K562 (cell line): ENCODE data around the gene KCTD1. TPM values are rescaled to one million over a fixed set of nuclear protein-coding genes. Genes with fewer than 3 reads are reported as not detected.

Experiments used
- ATAC-seq: fragments of 200-7000 bp; cut with Tn5 transposase; 3 replicates; pipeline ENCODE4 v1.9.1; 2020; ENCODE audit warnings: moderate library complexity
- BruUV-seq: library from RNA; stranded (reverse); fragments of 400-500 nt; replicated peaks from 2 replicates; lab custom pipeline; 2021; lab: Mats Ljungman, UMichigan
- CTCF ChIA-PET: fragments of 300-600 bp; formaldehyde crosslinking; extraction: SDS; loops from one replicate; lab custom pipeline; 2021; ENCODE audit warnings: low intra/inter-chr PET ratio; lab: Yijun Ruan, JAX
- POLR2A ChIA-PET: fragments of 300-600, 350-650 bp; sonication (Branson Sonifier 250); formaldehyde crosslinking; extraction: SDS; loops from one replicate; lab custom pipeline; 2021; ENCODE audit warnings: antibody characterized with exemption, inconsistent platforms; lab: Yijun Ruan, JAX
- DNase-seq, 4 experiments: peaks; one replicate each; pipeline versions ENCODE4 v3.0.0 to v3.0.0-alpha.2; 2011 to 2018; ENCODE audit warnings: low spot score in 3 of 4, mixed read lengths in 3 of 4; ENCODE audit errors: extremely low read depth in 1 of 4
- FAIRE-seq: peaks from 2 replicates; lab custom pipeline; 2011; peaks lifted over from hg19 to GRCh38; lab: Jason Lieb, UNC
- H2AFZ ChIP-seq: 2 replicates; pipeline ENCODE4 v1.6.0; 2011; ENCODE audit warnings: low read depth, low read length, control low read depth, inconsistent platforms
- H3K27ac ChIP-seq: fragments of 200-600 bp; 3 replicates; pipeline ENCODE4 v1.8.0; 2011; ENCODE audit warnings: low read depth, mild to moderate bottlenecking, control low read depth, inconsistent platforms, low read length, moderate library complexity, mixed read lengths; ENCODE audit errors: extremely low read depth
- H3K27me3 ChIP-seq, 2 experiments: fragments of 300-600 bp in 1 of 2; 2 replicates in 1 of 2; 3 replicates in 1 of 2; pipeline versions ENCODE4 v1.6.0 to v1.8.0; 2011; ENCODE audit warnings: inconsistent platforms in 2 of 2, low read length in 2 of 2, mild to moderate bottlenecking in 1 of 2, mixed read lengths in 1 of 2, moderate library complexity in 1 of 2; ENCODE audit not compliant: control insufficient read depth in 2 of 2, insufficient read depth in 2 of 2
- H3K36me3 ChIP-seq: fragments of 300-600 bp; 3 replicates; pipeline ENCODE4 v1.8.0; 2011; ENCODE audit warnings: mild to moderate bottlenecking, low read length, inconsistent platforms; ENCODE audit not compliant: control insufficient read depth, insufficient read depth
- H3K4me1 ChIP-seq, 2 experiments: fragments of 200-600 bp in 1 of 2; replicated peaks in 1 of 2; 2 replicates in 1 of 2; 3 replicates in 1 of 2; pipeline versions ENCODE4 v1.5.1 to v1.8.0; 2011; ENCODE audit warnings: inconsistent platforms in 2 of 2, low read length in 2 of 2, mild to moderate bottlenecking in 1 of 2, mixed read lengths in 1 of 2, moderate library complexity in 1 of 2; ENCODE audit not compliant: control insufficient read depth in 2 of 2, insufficient read depth in 2 of 2
- H3K4me2 ChIP-seq: 2 replicates; pipeline ENCODE4 v1.6.1; 2011; ENCODE audit warnings: low read length, control low read depth, inconsistent platforms, mixed read lengths; ENCODE audit not compliant: insufficient read depth
- H3K4me3 ChIP-seq: fragments of 200-600 bp; sonication (generic), shearing (Covaris generic); 2 replicates; pipeline ENCODE4 v1.5.1; 2016; ENCODE audit warnings: control low read depth, inconsistent platforms
- H3K79me2 ChIP-seq: fragments of 200-600 bp; 3 replicates; pipeline ENCODE4 v1.8.0; 2011; ENCODE audit warnings: low read length, inconsistent platforms; ENCODE audit not compliant: control insufficient read depth, insufficient read depth
- H3K9ac ChIP-seq, 2 experiments: 2 replicates each; pipeline versions ENCODE4 v1.6.0 to v1.6.1; 2011; ENCODE audit warnings: low read depth in 2 of 2, low read length in 2 of 2, control low read depth in 1 of 2, inconsistent platforms in 1 of 2, mild to moderate bottlenecking in 1 of 2, mixed read lengths in 1 of 2; ENCODE audit not compliant: insufficient read depth in 1 of 2
- H3K9me1 ChIP-seq: one replicate; pipeline ENCODE4 v1.6.0; 2011; ENCODE audit warnings: inconsistent platforms, mild to moderate bottlenecking, low read length, moderate library complexity; ENCODE audit not compliant: control insufficient read depth, insufficient read depth
- H3K9me3 ChIP-seq: replicated peaks from 2 replicates; pipeline ENCODE4 v1.5.1; 2011; ENCODE audit warnings: low read depth, low read length, inconsistent platforms; ENCODE audit not compliant: control insufficient read depth, insufficient read depth
- H4K20me1 ChIP-seq: replicated peaks from 2 replicates; pipeline ENCODE4 v1.6.1; 2011; ENCODE audit warnings: low read length, inconsistent platforms, mixed read lengths; ENCODE audit not compliant: control insufficient read depth, insufficient read depth
- CHD1 ChIP-seq: fragments of 200-600 bp; sonication (generic); IDR thresholded peaks from one replicate; pipeline ENCODE4 v1.6.1; 2012; ENCODE audit warnings: mild to moderate bottlenecking, moderate library complexity, low read length, inconsistent platforms
- E2F5 ChIP-seq: sonication (generic); formaldehyde crosslinking; IDR thresholded peaks from 2 replicates; pipeline ENCODE4 v1.8.0; 2022; ENCODE audit warnings: mild to moderate bottlenecking, missing genetic modification reagents
- KDM2B ChIP-seq: fragments of 250-450 bp; sonication (Bioruptor Pico); IDR thresholded peaks from 2 replicates; pipeline ENCODE4 v1.8.0; 2021; ENCODE audit warnings: mild to moderate bottlenecking, moderate library complexity
- NR1H2 ChIP-seq: sonication (generic); formaldehyde crosslinking; IDR thresholded peaks from 2 replicates; pipeline ENCODE4 v1.4.0; 2020; ENCODE audit warnings: mild to moderate bottlenecking, missing genetic modification reagents
- SIX5 ChIP-seq, 2 experiments: IDR thresholded peaks; 2 replicates each; pipeline ENCODE4 v1.6.1; 2011; ENCODE audit warnings: low read length in 2 of 2, borderline replicate concordance in 1 of 2, low read depth in 1 of 2, mild to moderate bottlenecking in 1 of 2, moderate library complexity in 1 of 2; ENCODE audit not compliant: insufficient read depth in 1 of 2
- ZNF507 ChIP-seq: conservative IDR thresholded peaks from 2 replicates; pipeline ENCODE4 v1.6.1; 2017; ENCODE audit warnings: missing genetic modification characterization, missing compliant biosample characterization
- ZNF830 ChIP-seq: fragments of 250-450 bp; sonication (Bioruptor Pico); IDR thresholded peaks from 2 replicates; pipeline ENCODE4 v1.5.0; 2021; ENCODE audit warnings: mild to moderate bottlenecking
- WGBS: fragments of 100-300 bp; shearing (Covaris generic); methylation state at CpG from one replicate; pipeline ENCODE4 v1.1.6; 2016; ENCODE audit warnings: low coverage, mixed read lengths; ENCODE audit not compliant: insufficient coverage; ENCODE audit errors: missing lambda C conversion rate; 5-methylcytosine and 5-hydroxymethylcytosine counted together
- in situ Hi-C: fragments of 300-500 bp; cut with MboI; formaldehyde crosslinking; loops from 4 replicates; pipeline ENCODE4 v1.15.0; 2018; ENCODE audit warnings: inconsistent platforms, mixed read lengths
- intact Hi-C: fragments of 100-400 bp; cut with micrococcal nuclease; formaldehyde crosslinking; loops from 2 replicates; pipeline ENCODE4 v1.14.2; 2022
- polyA plus RNA-seq, 8 experiments: library from polyadenylated mRNA; depleted of rRNA in 4 of 8; stranded (reverse) in 5 of 8; unstranded in 3 of 8; fragments of >200 nt; fragmentation: Nextera tagmentation in 2 of 8; fragmentation: Illumina TruSeq in 1 of 8; extraction: Ambion mirVana in 2 of 8; extraction: Trizol in 1 of 8; gene quantifications; 2 replicates each; pipeline versions ENCODE4 v1.2.1 to v1.2.3, GENCODE V29; 2011 to 2014; ENCODE audit warnings: inconsistent platforms in 1 of 8, missing spikeins in 1 of 8
- total RNA-seq, 7 experiments: library from RNA; depleted of rRNA in 6 of 7; stranded (reverse); fragments of >200 nt in 6 of 7; fragmentation: Illumina TruSeq in 2 of 7; extraction: Trizol in 2 of 7; gene quantifications; 2 replicates each; pipeline versions ENCODE4 v1.2.1 to v1.2.3, GENCODE V29; 2011 to 2021; ENCODE audit warnings: low replicate concordance in 1 of 7
- TF ChIP-seq, protein P1 (sequence below), 2 experiments: fragments of 450-650 bp in 1 of 2; IDR thresholded peaks; 2 replicates each; pipeline ENCODE4 v1.6.1; 2011 to 2017; ENCODE audit warnings: low read depth in 2 of 2, antibody characterized with exemption in 1 of 2, borderline replicate concordance in 1 of 2, low read length in 1 of 2, mild to moderate bottlenecking in 1 of 2, mixed read lengths in 1 of 2; ENCODE audit not compliant: control insufficient read depth in 1 of 2
- TF ChIP-seq, protein P2 (sequence below): sonication (generic); formaldehyde crosslinking; IDR thresholded peaks from 2 replicates; pipeline ENCODE4 v1.8.0; 2022; ENCODE audit warnings: mild to moderate bottlenecking, missing genetic modification reagents

Gene KCTD1
- total and polyA plus RNA-seq, 9 of the 15 experiments (the other 6 are each of a cell fraction or from before 2014, with no cell fraction given): not detected

DNA sequence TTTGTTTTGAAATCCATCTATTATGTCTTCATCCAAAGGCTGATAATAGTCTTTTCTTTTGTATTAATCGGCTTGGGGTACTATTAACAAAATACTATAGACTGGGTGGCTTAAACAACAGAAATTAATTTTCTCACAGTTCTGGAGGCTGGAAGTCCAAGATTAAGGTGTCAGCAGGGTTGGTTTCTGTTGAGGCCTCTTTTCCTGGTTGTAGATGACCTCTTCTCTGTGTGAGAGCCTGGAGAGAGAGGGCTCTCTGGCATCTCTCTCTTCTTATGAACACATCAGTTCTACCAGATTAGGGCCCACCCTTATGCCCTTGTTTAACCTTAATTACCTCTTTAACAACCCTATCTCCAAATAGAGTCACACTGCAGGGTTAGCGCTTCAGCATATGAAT, 14.2 kb upstream of the KCTD1 start (continued):
- TF ChIP-seq, protein P1, sequence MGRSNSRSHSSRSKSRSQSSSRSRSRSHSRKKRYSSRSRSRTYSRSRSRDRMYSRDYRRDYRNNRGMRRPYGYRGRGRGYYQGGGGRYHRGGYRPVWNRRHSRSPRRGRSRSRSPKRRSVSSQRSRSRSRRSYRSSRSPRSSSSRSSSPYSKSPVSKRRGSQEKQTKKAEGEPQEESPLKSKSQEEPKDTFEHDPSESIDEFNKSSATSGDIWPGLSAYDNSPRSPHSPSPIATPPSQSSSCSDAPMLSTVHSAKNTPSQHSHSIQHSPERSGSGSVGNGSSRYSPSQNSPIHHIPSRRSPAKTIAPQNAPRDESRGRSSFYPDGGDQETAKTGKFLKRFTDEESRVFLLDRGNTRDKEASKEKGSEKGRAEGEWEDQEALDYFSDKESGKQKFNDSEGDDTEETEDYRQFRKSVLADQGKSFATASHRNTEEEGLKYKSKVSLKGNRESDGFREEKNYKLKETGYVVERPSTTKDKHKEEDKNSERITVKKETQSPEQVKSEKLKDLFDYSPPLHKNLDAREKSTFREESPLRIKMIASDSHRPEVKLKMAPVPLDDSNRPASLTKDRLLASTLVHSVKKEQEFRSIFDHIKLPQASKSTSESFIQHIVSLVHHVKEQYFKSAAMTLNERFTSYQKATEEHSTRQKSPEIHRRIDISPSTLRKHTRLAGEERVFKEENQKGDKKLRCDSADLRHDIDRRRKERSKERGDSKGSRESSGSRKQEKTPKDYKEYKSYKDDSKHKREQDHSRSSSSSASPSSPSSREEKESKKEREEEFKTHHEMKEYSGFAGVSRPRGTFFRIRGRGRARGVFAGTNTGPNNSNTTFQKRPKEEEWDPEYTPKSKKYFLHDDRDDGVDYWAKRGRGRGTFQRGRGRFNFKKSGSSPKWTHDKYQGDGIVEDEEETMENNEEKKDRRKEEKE (IDR thresholded peaks at IDR 0.05; ENCODE audit: borderline replicate concordance in 1 of 2, control insufficient read depth in 1 of 2, low read depth in 2 of 2, low read length in 1 of 2): no peak
- TF ChIP-seq CHD1 (no peak), NR1H2 (CRISPR knock-in tag) (no peak), KDM2B (CRISPR knock-in tag) (no peak), ZNF830 (CRISPR knock-in tag) (no peak), E2F5 (CRISPR knock-in tag) (no peak), ZNF507 (no peak)

GRCh38 chr18:26561769-26562168, 13.4 kb upstream of the KCTD1 start:
- H3K9me3 ChIP-seq: no peaks in the 10 kb centered on the region
- intact Hi-C loops (no loop called here), in situ Hi-C loops (no loop called here)
- H3K9ac ChIP-seq: no peak overlapping the region
- H4K20me1 ChIP-seq: no peaks in the 10 kb centered on the region
- no peaks in the 10 kb centered on the region for H3K36me3 ChIP-seq
- FAIRE-seq: no peak
- ChIA-PET CTCF (no interaction called here), POLR2A (no interaction called here)
- no peak overlapping the region for H3K4me3 ChIP-seq
- no peak overlapping the region for H3K27ac ChIP-seq
- no peaks in the 10 kb centered on the region for H3K9me1 ChIP-seq
- no peaks in the 10 kb centered on the region for H3K4me1 ChIP-seq
- H3K79me2 ChIP-seq: no peaks in the 10 kb centered on the region
- no peak for ATAC-seq
- WGBS: 0% methylated on average over 5 of the region's 5 CpGs
- BruUV-seq: no TSS peak
- no peak for DNase-seq
- no peaks in the 10 kb centered on the region for H3K27me3 ChIP-seq
- H3K4me2 ChIP-seq: no peak overlapping the region
- TF ChIP-seq, protein P2, sequence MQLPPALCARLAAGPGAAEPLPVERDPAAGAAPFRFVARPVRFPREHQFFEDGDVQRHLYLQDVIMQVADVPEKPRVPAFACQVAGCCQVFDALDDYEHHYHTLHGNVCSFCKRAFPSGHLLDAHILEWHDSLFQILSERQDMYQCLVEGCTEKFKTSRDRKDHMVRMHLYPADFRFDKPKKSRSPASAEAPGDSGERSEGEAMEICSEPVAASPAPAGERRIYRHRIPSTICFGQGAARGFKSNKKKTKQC (CRISPR knock-in tag): no peak
- 0 out of 4 replicates have a peak, but pooled peaks of 1 of the 2 experiments have one; percentile 6 for TF ChIP-seq SIX5 (IDR thresholded peaks at IDR 0.05; ENCODE audit: borderline replicate concordance in 1 of 2, insufficient read depth in 1 of 2, low read depth in 1 of 2, low read length in 2 of 2)
- no peak overlapping the region for H2AFZ ChIP-seq
